Stimulated activated CD4-positive, alpha-beta T cell treated with anti-CD3 and anti-CD28 coated beads, Interleukin-2, amount 100 ng/mL, for 48 hours (primary cell): ENCODE results near the gene PPT2.

Experiments
- DNase-seq, 2 donors: peaks; one replicate each; pipeline ENCODE4 v3.0.0-alpha.2; 2020

The PPT2 gene, protein sequence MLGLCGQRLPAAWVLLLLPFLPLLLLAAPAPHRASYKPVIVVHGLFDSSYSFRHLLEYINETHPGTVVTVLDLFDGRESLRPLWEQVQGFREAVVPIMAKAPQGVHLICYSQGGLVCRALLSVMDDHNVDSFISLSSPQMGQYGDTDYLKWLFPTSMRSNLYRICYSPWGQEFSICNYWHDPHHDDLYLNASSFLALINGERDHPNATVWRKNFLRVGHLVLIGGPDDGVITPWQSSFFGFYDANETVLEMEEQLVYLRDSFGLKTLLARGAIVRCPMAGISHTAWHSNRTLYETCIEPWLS

DNA sequence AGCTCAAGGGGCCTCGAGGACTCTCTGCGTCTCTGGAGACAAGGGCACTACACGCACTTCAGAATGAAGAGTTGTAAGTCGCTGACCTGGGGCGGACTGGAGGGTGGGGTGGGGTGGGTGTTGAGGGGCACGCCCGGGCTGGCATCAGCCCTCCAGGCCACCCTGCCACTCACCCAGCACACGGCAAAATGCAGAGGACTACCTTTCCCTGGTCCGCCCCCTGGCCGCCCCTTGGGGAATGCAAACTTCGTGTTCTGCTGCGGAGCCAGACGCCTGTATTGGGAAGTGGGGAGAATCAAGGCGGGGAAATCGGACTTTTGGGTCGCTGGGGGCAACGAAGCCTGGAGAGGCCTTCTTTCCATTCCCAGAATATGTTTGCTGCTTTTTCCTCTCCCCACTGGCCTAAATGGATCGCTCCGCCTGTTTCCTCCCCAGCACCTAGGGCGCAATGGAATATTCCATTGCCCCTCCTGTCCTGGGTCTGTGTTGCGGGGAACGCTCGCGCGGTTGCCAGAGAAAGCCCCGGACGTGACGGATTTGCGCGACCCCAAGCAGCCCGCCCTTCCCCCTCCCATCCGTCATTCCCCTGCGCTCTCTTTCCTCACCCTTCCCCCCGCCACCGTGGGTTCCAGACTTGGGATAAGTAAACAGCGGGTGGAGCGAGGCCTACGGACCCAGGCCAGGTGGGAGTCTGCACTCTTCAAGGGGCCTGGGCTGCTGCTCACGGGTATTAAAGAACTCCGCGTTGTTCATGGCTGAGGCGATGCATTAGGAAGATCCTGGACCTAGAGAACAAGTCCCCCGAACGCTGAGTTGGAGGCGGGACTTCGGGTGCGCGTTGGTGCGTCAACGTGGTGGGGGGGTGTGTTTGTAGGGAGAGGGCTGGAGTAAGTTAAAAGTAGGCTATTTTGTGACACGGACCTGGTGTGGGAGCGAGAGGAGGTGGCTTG is at the start of gene PPT2:
Gene PPT2 (plus strand): TSS at position 578 of the 950 bp plus-strand sequence. CDS start 454 bp downstream, outside the sequence.
- peak; percentile 58 to 60 for DNase-seq

DNA sequence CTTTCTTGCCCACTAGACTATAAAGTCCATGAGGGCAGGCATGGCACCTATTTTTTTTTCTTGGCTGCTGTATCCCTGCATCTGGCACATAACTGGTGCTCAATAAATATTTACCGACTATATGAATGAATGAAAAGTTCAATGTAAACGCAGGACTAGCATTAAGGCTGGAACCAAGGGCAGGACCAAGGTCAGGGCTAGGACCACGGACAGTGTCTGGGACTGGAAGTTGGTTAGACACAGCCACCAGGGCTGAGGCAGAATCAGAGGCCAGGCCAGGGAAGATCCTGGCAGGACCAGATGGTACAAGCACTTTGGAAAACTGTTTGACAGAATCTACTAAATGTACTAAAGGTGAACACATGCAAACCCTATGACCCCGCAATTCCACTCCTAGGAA is 48.5 kb upstream of the PPT2 start:
- no peak for DNase-seq

DNA sequence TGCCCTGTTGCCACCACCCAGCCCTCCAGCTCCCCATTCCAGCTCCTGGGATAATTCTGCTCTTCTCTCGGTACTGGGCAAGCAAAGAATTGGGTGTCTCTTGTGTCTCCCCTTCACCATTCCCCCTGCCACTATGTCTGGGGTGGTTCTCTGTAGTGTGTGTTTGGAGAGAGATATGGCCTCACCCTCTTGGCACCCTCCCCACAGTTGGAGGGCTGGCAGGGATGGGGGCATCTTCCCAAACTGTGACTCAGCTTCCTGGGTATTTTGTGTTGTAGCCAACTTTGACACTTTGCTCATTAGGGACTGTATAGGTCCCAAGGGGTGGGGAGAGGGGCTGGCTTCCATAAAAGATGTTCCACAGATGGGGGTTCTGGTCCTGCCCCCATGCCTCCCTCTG is 46.5 kb upstream of the PPT2 start:
- no peak for DNase-seq

DNA sequence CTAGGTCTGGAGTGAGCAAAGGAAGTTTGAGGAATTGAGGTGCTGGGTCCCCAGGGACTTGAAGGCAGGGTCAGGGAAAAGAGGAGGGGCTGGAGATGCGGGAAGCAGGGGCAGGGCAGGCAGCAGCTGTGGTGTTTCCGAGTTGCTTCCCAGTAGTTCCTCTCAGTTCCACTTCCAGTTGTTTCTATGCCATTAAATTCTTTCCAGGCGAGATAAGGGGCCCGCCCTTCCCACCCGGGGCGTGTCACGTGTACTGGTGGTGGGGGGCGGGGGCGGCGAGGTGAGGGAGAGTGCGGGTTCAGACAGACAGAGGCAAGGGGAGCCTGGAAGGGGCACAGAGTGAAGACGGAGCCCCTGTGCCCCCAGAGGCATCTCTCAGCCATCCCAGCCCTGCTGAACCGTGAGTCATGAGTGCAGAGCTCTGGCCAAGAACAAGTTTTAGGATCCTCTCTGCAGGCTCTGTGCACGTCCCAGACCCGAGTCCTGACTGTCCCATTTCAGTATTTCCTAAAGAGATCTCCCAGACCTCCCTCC is 45.8 kb upstream of the PPT2 start:
- no peak for DNase-seq

DNA sequence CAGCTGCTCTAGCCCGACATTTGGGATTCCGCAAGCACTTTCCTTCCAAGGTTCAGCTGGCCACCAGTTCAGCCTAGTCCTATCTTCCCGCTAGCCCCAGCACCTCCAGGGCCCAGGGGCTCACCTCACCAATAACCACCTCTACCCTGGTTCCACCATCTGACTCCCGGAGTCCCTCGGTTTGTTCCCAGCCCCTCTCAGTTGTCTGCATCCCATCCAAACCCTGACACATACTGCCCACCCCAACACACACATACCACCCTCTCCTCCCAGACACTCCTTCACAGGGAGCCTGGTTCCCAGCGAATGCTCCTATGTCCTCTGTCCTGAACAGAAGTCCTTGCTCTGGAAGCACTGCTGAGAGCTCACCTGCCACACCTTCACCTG is 45.2 kb upstream of the PPT2 start:
- no peak for DNase-seq

DNA sequence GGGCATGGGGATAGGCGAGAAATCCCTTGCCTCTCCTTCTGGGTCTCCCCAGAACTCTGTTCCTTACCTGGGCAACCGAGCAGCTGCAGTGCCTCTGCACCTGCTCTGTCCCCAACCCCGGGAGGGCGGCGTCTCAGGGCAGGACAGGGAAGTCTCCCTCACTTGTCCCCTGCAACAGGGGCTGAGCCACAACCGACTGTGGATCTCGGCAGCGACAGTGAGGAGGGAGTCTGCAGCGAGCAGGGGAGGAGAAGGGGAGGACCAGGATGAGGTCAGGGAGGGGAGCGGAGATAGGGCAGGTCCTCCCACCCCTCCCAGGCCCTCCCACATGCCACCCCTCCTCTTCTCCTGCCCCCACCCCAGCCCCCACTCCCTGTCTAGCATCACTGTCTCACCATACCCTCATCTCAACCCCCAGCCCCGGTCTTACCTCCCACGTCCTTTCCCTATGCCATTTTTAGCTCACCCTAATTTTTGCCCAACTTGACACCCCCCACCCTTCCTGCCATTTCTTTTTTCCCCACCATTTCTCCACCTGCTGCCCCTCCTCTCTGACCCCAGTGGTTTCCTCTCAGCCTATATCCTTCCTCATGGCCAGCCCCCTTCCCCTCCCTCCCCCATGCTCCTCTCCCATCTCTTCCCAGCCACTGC is 44.7 kb upstream of the PPT2 start, which contains the start of gene TNXB:
Gene TNXB (minus strand): TSS at position 225 of the 651 bp plus-strand sequence. CDS start 11,140 bp downstream, outside the sequence.
- DNase-seq, result no peak

DNA sequence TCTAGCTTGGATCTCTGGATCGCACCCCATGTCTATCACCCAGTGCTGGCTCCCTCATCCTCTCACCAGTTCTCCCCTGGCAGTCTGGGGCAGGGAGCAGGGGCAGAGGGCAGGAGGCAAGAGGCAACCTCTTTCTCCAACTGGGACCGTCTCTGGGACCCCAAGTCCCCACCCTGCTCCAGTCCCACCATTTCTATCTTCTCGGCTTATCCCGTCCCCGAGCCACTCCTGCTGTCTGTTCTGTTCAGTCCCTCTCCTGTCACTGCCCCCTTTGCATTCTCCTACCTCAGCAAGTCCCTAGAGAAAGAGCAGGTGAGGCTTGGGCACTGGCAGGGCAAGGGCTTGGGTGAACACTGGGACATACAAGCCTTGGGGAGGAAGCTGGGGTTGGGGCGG is 44.2 kb upstream of the PPT2 start:
- DNase-seq, result no peak

DNA sequence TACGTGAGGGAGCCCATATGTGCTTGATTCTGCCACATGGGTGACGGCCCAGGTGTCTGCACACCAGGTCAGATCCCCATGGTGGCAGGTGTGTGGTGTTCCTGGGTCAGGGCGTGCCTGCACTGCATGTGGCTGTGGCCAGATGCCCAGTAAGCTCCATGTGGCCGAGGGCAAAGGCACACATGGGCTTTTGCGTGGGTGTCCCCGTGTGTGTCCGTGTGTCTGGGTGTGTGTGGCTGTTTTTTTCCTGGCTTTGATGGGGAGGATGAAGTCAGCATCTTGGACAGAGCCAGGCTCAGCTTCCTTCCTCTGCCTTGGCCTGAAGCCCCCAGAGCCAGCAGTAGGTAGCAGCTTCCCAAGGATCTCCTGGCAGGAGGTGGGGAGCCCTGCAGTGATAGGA is 43.3 kb upstream of the PPT2 start:
- DNase-seq, result no peak

DNA sequence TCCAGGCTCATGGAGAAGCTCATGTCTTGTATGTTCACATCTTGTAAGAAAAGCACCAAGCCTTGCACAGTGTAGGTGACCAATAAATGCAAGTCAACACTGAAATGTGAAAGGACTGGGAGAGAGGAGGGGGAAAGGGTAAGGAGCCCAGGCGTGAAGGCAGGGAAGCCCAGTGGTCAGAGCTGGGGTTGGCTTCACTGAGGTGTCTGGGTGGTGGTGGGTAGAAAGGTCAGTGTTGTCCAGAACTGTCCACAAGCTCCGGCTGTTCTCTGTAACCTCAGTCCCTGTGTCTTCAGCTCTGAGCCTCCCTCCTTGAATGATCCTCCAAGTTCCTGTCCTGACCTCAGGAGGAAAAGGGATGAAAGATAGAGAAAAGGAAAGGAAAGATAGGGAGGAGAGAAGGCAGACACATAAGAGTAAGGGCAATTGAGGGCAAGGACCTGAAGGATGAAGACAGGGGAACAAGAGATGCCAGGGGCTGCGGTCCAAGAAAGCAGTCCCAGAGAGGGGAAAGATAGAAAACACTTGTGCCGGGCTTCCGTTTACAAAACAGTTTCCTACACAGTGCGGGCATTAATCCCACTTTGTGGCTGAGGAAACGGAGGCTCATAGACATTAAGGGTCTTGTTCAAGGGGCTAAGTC is 42.4 kb upstream of the PPT2 start:
- no peak for DNase-seq

DNA sequence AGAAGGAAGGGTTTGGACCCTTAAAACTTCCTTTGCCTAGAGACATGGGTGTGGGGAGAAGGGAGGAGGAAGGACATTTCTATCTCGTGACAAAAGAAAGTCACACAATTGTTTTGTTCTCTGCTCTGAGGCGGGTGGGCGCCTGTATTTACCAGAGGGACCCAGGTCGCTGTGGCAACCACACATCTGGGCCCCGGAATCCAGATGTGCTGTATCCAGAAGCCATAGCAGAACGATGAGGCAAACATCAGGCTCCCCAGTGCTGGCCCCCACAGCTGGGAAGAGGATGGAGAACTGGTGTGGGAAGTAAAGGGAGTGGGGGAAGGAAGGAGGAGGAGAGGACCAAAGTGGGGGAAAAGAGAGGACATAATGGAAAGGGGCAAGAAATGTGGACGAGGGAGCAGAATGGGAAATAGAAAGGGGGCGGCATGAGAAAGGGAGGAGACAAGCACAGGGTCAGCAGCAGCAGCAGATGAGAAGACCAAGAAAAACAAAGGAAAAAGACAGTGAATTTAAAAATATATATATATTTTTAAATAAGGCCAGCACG is 41.4 kb upstream of the PPT2 start:
- DNase-seq, result no peak

DNA sequence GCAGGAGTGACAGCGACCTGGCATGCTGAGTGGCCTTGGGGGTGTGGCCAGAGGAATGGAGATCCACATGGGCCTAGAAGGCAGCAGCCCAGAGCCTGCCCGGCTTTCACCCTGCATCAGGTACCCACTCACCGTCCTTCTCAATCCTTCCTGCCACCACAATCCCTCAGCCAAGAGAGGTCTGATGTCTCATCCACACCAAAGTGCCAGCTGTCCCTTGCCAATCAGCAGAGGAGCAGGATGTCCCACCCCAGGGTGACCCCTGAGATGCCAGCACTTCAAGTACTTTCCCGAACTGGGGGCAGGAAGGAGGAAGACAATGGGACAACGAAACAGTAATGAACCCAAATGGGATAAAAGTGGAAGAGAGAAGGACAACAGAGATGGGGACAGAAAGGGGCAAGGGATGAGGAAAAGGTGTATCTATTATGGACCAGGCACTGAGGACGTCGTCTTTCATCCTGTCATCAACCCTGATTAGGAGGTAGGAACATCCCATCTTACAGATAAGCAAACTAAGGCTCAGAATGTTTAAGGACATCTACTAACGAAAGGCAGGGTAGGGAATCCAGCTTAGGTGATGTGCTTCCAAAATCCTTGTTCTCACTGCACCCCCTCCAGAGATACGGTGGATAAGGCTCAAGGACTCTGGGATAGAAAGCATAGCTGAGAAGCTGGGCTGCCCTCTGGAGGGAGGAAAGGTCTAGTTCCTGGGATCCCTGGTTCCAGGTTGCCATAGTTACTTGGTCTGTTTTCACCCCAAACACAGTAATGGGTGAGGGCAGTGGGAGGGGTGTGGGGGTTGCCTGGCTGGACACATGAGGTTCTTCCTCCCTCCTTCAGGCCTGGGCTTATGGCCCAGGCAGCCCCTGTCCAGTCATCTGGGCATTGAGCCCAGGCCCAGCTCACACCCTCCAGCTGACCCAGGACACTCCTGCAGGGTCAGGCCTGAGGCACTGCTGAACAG is 40.3 kb upstream of the PPT2 start:
- DNase-seq, result no peak

DNA sequence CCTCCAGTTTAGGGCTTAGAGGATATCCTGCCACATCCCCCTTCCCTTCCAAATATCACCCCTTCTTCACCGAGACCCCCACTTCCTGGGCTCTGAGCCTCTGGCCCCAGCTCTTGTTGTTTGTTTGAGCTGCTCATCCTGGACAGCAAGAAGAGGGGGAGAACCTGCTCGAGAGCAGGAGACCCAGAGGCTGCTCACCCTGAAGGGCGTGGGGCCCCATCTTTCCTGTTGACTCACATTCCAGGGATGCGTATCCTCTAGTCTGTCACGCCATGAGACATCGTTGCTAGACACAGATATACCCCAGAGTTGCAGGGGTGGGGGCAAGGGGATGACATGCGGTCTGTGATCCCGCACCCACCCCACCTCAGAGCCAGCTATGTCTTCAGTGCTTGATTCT is 39.1 kb upstream of the PPT2 start:
- DNase-seq, result no peak

DNA sequence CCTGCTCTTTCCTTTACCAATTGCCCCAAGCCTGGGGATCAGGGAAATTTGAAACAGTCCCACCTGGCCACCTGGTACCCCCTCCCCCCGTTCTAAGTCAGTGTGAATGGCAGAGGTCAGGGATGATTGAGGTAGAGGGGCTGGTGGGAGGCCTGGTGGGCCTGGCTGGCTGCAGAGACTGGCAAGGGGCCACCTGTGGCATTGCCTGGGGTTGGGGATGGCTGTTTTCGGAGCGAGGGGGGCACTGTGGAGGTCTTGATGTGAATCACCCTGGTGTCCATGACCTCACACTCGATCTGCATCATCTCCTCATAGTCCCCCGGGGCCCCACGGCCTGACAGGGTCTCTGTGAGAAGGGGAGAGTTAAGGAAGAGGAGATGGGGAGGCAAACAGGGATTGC is 38.3 kb upstream of the PPT2 start:
- DNase-seq, result no peak

DNA sequence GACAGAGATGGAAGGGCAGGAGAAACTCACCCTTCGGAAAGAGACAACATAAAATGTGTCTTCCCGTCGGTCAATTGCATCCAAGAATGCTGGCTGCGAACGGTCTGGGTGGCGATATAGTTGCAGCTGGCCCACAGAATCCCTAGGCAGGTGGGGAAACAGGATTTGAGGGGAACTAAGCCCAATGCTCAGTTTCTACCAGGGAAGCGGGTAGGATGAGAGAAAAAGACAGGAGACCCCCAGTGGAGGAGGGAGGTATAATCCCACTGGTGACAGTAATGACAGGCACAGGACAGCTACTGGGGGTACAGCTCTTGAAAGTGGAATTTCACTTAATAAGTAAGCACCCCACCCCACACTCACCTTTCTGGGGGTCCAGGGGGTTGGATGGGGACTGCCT is 37.3 kb upstream of the PPT2 start:
- DNase-seq, result no peak

DNA sequence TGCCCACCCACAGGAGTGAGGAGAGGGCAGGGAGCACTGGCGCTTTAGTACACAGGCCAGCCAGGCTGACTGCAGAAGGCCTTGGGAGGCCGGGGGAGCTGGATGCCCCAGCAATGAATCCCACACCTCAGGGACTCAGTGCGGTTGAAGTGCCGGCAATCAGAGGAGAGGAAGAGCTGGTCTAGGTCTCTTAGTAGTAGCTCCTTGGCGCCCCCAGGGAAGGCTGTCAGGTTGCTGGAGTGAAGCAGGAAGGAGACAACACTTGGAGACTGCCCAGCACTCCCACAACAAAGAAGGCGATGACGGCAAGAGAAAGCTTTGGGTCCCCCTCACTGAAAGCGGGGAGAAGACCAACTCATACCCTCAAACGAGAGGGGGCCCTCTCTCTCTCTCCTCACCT is 36.5 kb upstream of the PPT2 start:
- no peak for DNase-seq

DNA sequence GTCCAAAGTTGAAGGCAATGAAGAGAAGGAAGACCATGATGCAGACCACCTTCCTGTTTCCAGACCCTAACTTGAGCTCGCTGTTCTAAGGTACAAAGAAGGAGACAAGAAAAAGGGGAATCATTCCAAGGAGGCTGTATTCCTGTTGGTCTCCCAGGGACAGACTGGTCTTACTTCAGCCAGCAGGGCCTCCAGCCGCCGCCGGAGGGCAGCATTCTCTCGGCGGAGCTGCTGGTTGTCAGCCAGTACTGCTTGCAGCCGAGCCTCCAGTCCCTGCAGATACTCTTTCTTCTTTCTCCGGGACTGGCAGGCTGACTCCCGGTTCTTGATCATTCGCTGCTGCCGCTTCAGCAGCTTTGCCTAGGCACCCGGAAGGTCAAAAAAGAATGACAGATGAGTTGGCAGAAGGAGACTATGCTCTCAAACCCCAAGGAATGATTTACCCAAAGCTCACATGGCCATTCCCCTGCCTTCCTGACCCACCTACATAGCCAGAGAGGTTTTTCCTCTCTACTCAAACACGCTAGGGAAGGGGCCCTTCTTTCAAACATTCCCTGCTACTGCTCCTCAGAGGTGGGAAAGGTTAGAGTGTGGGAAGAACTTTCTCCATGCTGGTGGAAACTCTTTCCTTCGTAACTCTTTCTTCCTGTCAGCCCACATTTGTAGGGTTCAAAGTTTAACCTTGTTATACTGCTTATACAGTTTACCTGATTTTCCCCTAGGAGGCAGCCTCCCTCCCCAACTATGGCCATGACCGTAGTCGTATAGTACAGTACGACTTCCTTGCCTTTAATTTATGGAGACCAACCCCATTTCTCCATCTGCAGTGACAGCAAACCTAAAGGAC is 34.9 kb upstream of the PPT2 start:
- peak; percentile 57 to 65 for DNase-seq

DNA sequence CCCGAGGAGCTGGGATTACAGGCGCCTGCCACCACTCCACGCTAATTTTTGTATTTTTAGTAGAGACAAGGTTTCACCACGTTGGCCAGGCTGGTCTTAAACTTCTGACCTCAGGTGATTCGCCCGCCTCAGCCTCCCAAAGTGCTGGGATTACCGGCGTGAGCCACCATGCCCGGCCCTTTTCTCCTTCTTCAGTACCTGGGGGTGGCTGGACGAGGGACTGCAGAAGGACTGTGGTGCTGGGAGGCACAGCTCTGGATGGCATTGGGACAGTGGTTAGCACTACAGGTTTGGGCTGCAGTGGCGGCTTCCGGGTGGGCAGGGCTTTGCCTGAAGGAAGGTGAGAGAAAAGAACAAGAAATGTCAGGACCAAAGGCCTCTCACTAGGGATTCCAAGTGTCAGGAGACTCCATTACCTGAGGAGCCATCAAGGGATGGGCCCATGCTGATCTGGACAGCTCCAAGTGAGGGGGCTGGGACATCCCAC is 33.3 kb upstream of the PPT2 start:
- DNase-seq, result no peak

DNA sequence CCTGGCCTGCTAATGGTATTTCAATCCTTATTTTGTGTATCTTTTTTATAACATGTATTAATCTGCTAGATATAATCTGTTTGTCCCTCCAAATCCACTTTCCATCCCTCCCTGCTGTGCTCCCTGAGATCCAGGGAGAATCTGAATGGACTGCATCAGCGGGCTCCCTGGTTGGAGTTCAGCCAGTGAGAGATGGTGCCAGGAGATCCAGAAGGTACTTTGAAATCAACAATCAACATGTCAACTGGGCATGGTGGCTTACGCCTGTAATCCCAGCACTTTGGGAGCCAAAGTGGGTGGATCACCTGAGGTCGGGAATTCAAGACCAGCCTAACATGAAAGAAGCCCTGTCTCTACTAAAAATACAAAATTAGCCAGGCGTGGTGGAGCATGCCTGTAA is 30.3 kb upstream of the PPT2 start:
- no peak for DNase-seq

DNA sequence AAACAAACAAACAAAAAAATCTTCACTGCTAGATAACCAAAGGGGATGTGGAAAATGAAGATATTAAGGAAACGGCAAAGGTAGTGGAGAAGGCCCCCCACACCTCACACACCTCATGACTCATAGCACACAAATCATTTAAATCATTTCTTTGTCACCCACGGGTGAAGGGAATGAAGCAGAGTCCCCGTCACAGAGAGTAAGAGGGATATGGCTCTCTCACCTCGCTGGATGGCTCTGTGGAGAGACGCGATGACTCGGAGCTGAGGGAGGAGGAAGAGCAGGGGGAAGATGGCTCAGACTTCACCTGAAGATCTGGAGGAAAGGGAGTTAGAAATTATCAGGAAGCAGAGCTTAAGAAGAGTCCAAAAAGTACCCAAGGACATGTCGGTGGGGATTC is 27.1 kb upstream of the PPT2 start:
- DNase-seq, result no peak

DNA sequence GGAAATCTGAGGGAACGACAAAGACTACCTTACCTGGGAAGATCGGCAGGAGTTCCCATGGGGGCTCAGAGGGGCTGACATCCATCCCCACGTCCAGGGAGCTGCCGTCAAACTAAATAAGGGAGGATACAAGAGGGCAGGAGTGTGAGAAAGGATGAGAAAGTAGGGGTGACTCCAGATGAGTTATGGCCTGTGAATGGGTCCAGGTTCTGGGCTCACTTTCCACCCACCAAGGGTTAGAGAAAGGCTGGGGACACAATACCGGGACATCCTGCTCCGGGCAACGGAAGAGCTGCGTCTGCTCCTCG is 26.6 kb upstream of the PPT2 start:
- DNase-seq, result no peak
